H1 (cell line): Measurements from ENCODE around the gene TMC3. TPM values are rescaled to one million over a fixed set of nuclear protein-coding genes. Genes with fewer than 3 reads are reported as not detected.

Source experiments
- CTCF ChIA-PET: fragments of 300-600 bp; sonication (Branson Sonifier 250); formaldehyde crosslinking; loops from one replicate; lab custom pipeline; 2021; ENCODE audit not compliant: partially characterized antibody; lab: Charles Lee
- POLR2A ChIA-PET: fragments of 300-600 bp; sonication (Branson Sonifier 250); formaldehyde crosslinking; loops from one replicate; lab custom pipeline; 2021; ENCODE audit warnings: inconsistent platforms; ENCODE audit not compliant: partially characterized antibody; lab: Charles Lee
- DNase-seq, 2 experiments: peaks; one replicate each; pipeline versions ENCODE4 v3.0.0 to v3.0.0-alpha.2; 2010 to 2022; ENCODE audit warnings: low spot score in 2 of 2, low read depth in 1 of 2, mixed read lengths in 1 of 2
- FAIRE-seq: peaks from 2 replicates; lab custom pipeline; 2011; peaks lifted over from hg19 to GRCh38; lab: Jason Lieb, UNC
- H2AFZ ChIP-seq: 2 replicates; pipeline ENCODE4 v1.8.1; 2012; ENCODE audit warnings: low read length, inconsistent platforms
- H2AK5ac ChIP-seq: 2 replicates; pipeline ENCODE4 v1.6.1; 2013; ENCODE audit warnings: low read depth, low read length
- H2BK120ac ChIP-seq: replicated peaks from 2 replicates; pipeline ENCODE3; 2013; ENCODE audit warnings: low read depth, low read length, inconsistent platforms
- H2BK12ac ChIP-seq: 2 replicates; pipeline ENCODE4 v1.6.1; 2013; ENCODE audit warnings: low read depth, low read length
- H2BK15ac ChIP-seq: 2 replicates; pipeline ENCODE4 v1.6.1; 2013; ENCODE audit warnings: low read length
- H2BK20ac ChIP-seq: 2 replicates; pipeline ENCODE4 v1.6.1; 2013; ENCODE audit warnings: low read length
- H2BK5ac ChIP-seq: 2 replicates; pipeline ENCODE4 v1.6.1; 2013; ENCODE audit warnings: low read depth, low read length
- H3K14ac ChIP-seq: 2 replicates; pipeline ENCODE4 v1.6.1; 2013; ENCODE audit warnings: inconsistent platforms; ENCODE audit not compliant: insufficient read length
- H3K18ac ChIP-seq: 2 replicates; pipeline ENCODE4 v1.6.1; 2013; ENCODE audit warnings: low read length; ENCODE audit errors: extremely low read depth
- H3K23ac ChIP-seq: 2 replicates; pipeline ENCODE4 v1.6.1; 2013; ENCODE audit warnings: inconsistent platforms; ENCODE audit not compliant: insufficient read length
- H3K23me2 ChIP-seq: 2 replicates; pipeline ENCODE4 v1.6.1; 2013; ENCODE audit warnings: low read depth, low read length
- H3K27ac ChIP-seq: 2 replicates; pipeline ENCODE4 v1.6.1; 2011; ENCODE audit warnings: low read depth, low read length, inconsistent platforms
- H3K27me3 ChIP-seq, 4 experiments: replicated peaks in 1 of 4; 1 replicate in 1 of 4; 2 replicates in 3 of 4; pipeline versions ENCODE4 v1.6.1 to v1.8.1; 2011 to 2013; ENCODE audit warnings: low read length in 3 of 4, mild to moderate bottlenecking in 3 of 4, inconsistent platforms in 2 of 4, mixed read lengths in 2 of 4, moderate library complexity in 1 of 4; ENCODE audit not compliant: control insufficient read depth in 3 of 4, insufficient read depth in 3 of 4; ENCODE audit errors: extremely low read depth in 1 of 4
- H3K36me3 ChIP-seq, 4 experiments: 2 replicates each; pipeline versions ENCODE4 v1.6.1 to v1.8.1; 2011 to 2013; ENCODE audit warnings: mild to moderate bottlenecking in 4 of 4, low read length in 3 of 4, moderate library complexity in 2 of 4, control low read depth in 1 of 4, inconsistent platforms in 1 of 4; ENCODE audit not compliant: insufficient read depth in 4 of 4, control insufficient read depth in 2 of 4
- H3K4ac ChIP-seq: replicated peaks from 2 replicates; pipeline ENCODE3; 2013; ENCODE audit warnings: low read length, low read depth, mixed read lengths, inconsistent platforms; ENCODE audit not compliant: insufficient read length
- H3K4me1 ChIP-seq, 4 experiments: replicated peaks in 1 of 4; 1 replicate in 1 of 4; 2 replicates in 3 of 4; pipeline versions ENCODE4 v1.6.1 to v1.8.1; 2011 to 2013; ENCODE audit warnings: low read length in 3 of 4, inconsistent platforms in 2 of 4, mixed read lengths in 1 of 4; ENCODE audit not compliant: insufficient read depth in 4 of 4, control insufficient read depth in 3 of 4
- H3K4me2 ChIP-seq, 2 experiments: 2 replicates each; pipeline versions ENCODE4 v1.6.1 to v1.8.1; 2011 to 2013; ENCODE audit warnings: low read depth in 2 of 2, low read length in 2 of 2, control low read depth in 1 of 2, inconsistent platforms in 1 of 2, mild to moderate bottlenecking in 1 of 2; ENCODE audit not compliant: insufficient read depth in 1 of 2
- H3K4me3 ChIP-seq, 4 experiments: fragments of 200-600, 300-600 bp in 1 of 4; sonication (generic), shearing (Covaris generic), sonication (Bioruptor Twin) in 1 of 4; 2 replicates each; pipeline versions ENCODE4 v1.5.1 to v1.8.1; 2011 to 2016; ENCODE audit warnings: low read length in 4 of 4, low read depth in 3 of 4, control low read depth in 2 of 4, inconsistent platforms in 2 of 4, mild to moderate bottlenecking in 2 of 4, mixed read lengths in 1 of 4, moderate library complexity in 1 of 4; ENCODE audit not compliant: insufficient read depth in 2 of 4; ENCODE audit errors: extremely low read depth in 1 of 4
- H3K56ac ChIP-seq: replicated peaks from 2 replicates; pipeline ENCODE3; 2013; ENCODE audit warnings: low read depth, mild to moderate bottlenecking, mixed read lengths, low read length, inconsistent platforms; ENCODE audit not compliant: insufficient read length
- H3K79me1 ChIP-seq: 2 replicates; pipeline ENCODE4 v1.6.1; 2013; ENCODE audit warnings: low read depth, low read length, control low read depth
- H3K79me2 ChIP-seq, 2 experiments: 2 replicates each; pipeline versions ENCODE4 v1.6.1 to v1.8.1; 2012 to 2013; ENCODE audit warnings: low read length in 2 of 2, mild to moderate bottlenecking in 2 of 2, inconsistent platforms in 1 of 2; ENCODE audit not compliant: insufficient read depth in 2 of 2, control insufficient read depth in 1 of 2
- H3K9ac ChIP-seq, 4 experiments: replicated peaks in 1 of 4; 1 replicate in 1 of 4; 2 replicates in 3 of 4; pipeline versions ENCODE4 v1.6.1 to v1.8.1; 2011 to 2013; ENCODE audit warnings: low read depth in 3 of 4, low read length in 3 of 4, control low read depth in 2 of 4, mild to moderate bottlenecking in 2 of 4, moderate library complexity in 2 of 4, inconsistent platforms in 1 of 4; ENCODE audit errors: extremely low read depth in 1 of 4
- H3K9me3 ChIP-seq, 2 experiments: 2 replicates each; pipeline versions ENCODE4 v1.6.1 to v1.8.1; 2012 to 2013; ENCODE audit warnings: mild to moderate bottlenecking in 2 of 2, moderate library complexity in 2 of 2, control low read depth in 1 of 2, inconsistent platforms in 1 of 2, low read depth in 1 of 2, low read length in 1 of 2, mixed read lengths in 1 of 2; ENCODE audit not compliant: insufficient read depth in 2 of 2
- H4K20me1 ChIP-seq, 2 experiments: replicated peaks in 1 of 2; 2 replicates each; pipeline versions ENCODE3 to v1.8.1; 2011 to 2013; ENCODE audit warnings: inconsistent platforms in 2 of 2, low read length in 2 of 2, mild to moderate bottlenecking in 1 of 2; ENCODE audit not compliant: insufficient read depth in 2 of 2, control insufficient read depth in 1 of 2
- H4K5ac ChIP-seq: 2 replicates; pipeline ENCODE4 v1.6.1; 2013; ENCODE audit warnings: low read length, low read depth, mixed read lengths, inconsistent platforms; ENCODE audit not compliant: insufficient read length
- H4K8ac ChIP-seq: 2 replicates; pipeline ENCODE4 v1.8.0; 2013; ENCODE audit warnings: mild to moderate bottlenecking, moderate library complexity, low read length, inconsistent platforms; ENCODE audit not compliant: insufficient read depth; ENCODE audit errors: extremely low read depth
- H4K91ac ChIP-seq: replicated peaks from 2 replicates; pipeline ENCODE3; 2013; ENCODE audit warnings: low read length, mixed read lengths, inconsistent platforms; ENCODE audit not compliant: insufficient read length
- BRCA1 ChIP-seq: IDR thresholded peaks from 2 replicates; pipeline ENCODE4 v1.6.1; 2012; ENCODE audit warnings: low read depth, low read length, improper control_type of control experiment
- E2F6 ChIP-seq: IDR thresholded peaks from 2 replicates; pipeline ENCODE4 v1.6.1; 2012; ENCODE audit warnings: inconsistent platforms
- EGR1 ChIP-seq: IDR thresholded peaks from 2 replicates; pipeline ENCODE4 v1.6.1; 2011; ENCODE audit warnings: low read depth, low read length, borderline replicate concordance
- GTF2F1 ChIP-seq: IDR thresholded peaks from 2 replicates; pipeline ENCODE4 v1.6.1; 2012; ENCODE audit warnings: low read depth, low read length, improper control_type of control experiment, borderline replicate concordance
- HDAC6 ChIP-seq: IDR thresholded peaks from one replicate; pipeline ENCODE4 v1.7.1; 2012; ENCODE audit warnings: low read depth, mild to moderate bottlenecking, inconsistent platforms, low read length, moderate library complexity
- KDM1A ChIP-seq: fragments of 200-600, 300-600 bp; sonication (generic); IDR thresholded peaks from 2 replicates; pipeline ENCODE4 v1.7.1; 2016; ENCODE audit warnings: mild to moderate bottlenecking, low read length, borderline replicate concordance
- SRF ChIP-seq: IDR thresholded peaks from 2 replicates; pipeline ENCODE4 v1.6.1; 2011; ENCODE audit warnings: mild to moderate bottlenecking, low read depth, low read length, moderate library complexity
- TAF7 ChIP-seq: optimal IDR thresholded peaks from 2 replicates; pipeline ENCODE3; 2011; ENCODE audit warnings: low read depth, mild to moderate bottlenecking, inconsistent platforms, low read length, moderate library complexity, borderline replicate concordance
- TBP ChIP-seq: IDR thresholded peaks from 2 replicates; pipeline ENCODE4 v1.6.1; 2011; ENCODE audit warnings: low read depth, low read length, improper control_type of control experiment
- WGBS, 2 experiments: shearing (Covaris generic) in 1 of 2; methylation state at CpG; one replicate each; pipeline versions ENCODE4 v1.1.6 to v1.1.7; 2013 to 2015; ENCODE audit warnings: low lambda C conversion rate in 2 of 2, mixed read lengths in 2 of 2, inconsistent platforms in 1 of 2, low coverage in 1 of 2, missing lambda C conversion rate in 1 of 2; ENCODE audit not compliant: insufficient replicate concordance in 2 of 2, insufficient coverage in 1 of 2, insufficient read length in 1 of 2; ENCODE audit errors: extremely low coverage in 1 of 2, missing lambda C conversion rate in 1 of 2; 5-methylcytosine and 5-hydroxymethylcytosine counted together
- polyA plus RNA-seq, 7 experiments: library from polyadenylated mRNA; depleted of rRNA in 3 of 7; stranded (reverse) in 5 of 7; unstranded in 2 of 7; fragments of >200 nt in 5 of 7; fragments of 200-250 nt in 2 of 7; gene quantifications; 1 replicate in 5 of 7; 2 replicates in 1 of 7; 4 replicates in 1 of 7; pipeline versions ENCODE4 v1.2.1 to v1.2.3, GENCODE V29; 2011 to 2013; ENCODE audit warnings: missing spikeins in 2 of 7, mixed read lengths in 2 of 7
- total RNA-seq: library from RNA; stranded (reverse); fragmentation: NEBNext Ultra II Directional; extraction: Animal tissue kit (Norgen Biotek cat#: 25700); gene quantifications from 2 replicates; pipeline ENCODE4 v1.2.1, GENCODE V29; 2021

TMC3 gene
- total and polyA plus RNA-seq, 2 of the 8 experiments (the other 6 are each of a cell fraction or from before 2014, with no cell fraction given): not detected

- Histone ChIP-seq H2BK15ac (no peak overlapping the region), H3K79me1 (no peaks in the 10 kb centered on the region; the same call in 1 of the 2 replicates), H3K27me3 (no peaks in the 10 kb centered on the region), H3K23me2 (no peaks in the 10 kb centered on the region), H3K79me2 (no peaks in the 10 kb centered on the region), H4K8ac (no peak overlapping the region), H2BK120ac (no peak overlapping the region), H3K23ac (no peak overlapping the region), H4K20me1 (no peaks in the 10 kb centered on the region), H3K4me2 (no peak overlapping the region), H3K4me1 (no peaks in the 10 kb centered on the region), H4K91ac (no peak overlapping the region), H2AFZ (no peak overlapping the region), H3K56ac (no peak overlapping the region), H2BK20ac (no peak overlapping the region), H2AK5ac (no peak overlapping the region), H3K14ac (no peak overlapping the region), H3K4ac (no peak overlapping the region), H4K5ac (no peak overlapping the region), H2BK12ac (no peak overlapping the region), H3K27ac (no peak overlapping the region), H3K9me3 (peaks cover 0 to 4% of the 10 kb centered on the region in 2 experiments; a peak in 1 of 4 replicates), H3K9ac (no peak overlapping the region), H2BK5ac (no peak overlapping the region), H3K36me3 (no peaks in the 10 kb centered on the region), H3K18ac (no peak overlapping the region), H3K4me3 (no peak overlapping the region)
- 92% methylated on average over 6 of the region's 6 CpGs; no CpG with 5 or more reads in 1 of the 2 experiments for WGBS, 2 experiments
- ChIA-PET POLR2A (no interaction called here), CTCF (interaction anchor here (0.8 kb wide), 1 partner anchor 26 kb away, joined by 3 read pairs; no protein-coding TSS in a partner anchor)
- DNase-seq: no peak
- FAIRE-seq: no peak
- TF ChIP-seq TAF7 (no peak), HDAC6 (no peak), E2F6 (no peak), GTF2F1 (no peak), EGR1 (no peak), KDM1A (no peak), SRF (no peak), BRCA1 (no peak), TBP (no peak)
Measured at GRCh38 chr15:81384891-81385720, 11.1 kb upstream of the TMC3 start.
